Fibroblast of mammary gland (primary cell): ENCODE measurements around the gene CD47.

ENCODE experiments used
- DNase-seq: peaks from one replicate; pipeline ENCODE4 v3.0.0-alpha.2; 2010; ENCODE audit warnings: low read depth
- H3K4me3 ChIP-seq: 2 replicates; pipeline ENCODE4 v1.5.1; 2011; ENCODE audit warnings: low read depth, mild to moderate bottlenecking, low read length, moderate library complexity; ENCODE audit not compliant: control insufficient read depth
- CTCF ChIP-seq: conservative IDR thresholded peaks from 2 replicates; pipeline ENCODE4 v1.5.1; 2011; ENCODE audit warnings: low read depth, low read length, inconsistent platforms; ENCODE audit not compliant: control insufficient read depth, insufficient read depth

CD47 gene

GRCh38 chr3:108125153-108125543 is 34.3 kb upstream of the CD47 start:
- DNase-seq: no peak
- no peak overlapping the region for H3K4me3 ChIP-seq
- TF ChIP-seq CTCF: no peak

DNA sequence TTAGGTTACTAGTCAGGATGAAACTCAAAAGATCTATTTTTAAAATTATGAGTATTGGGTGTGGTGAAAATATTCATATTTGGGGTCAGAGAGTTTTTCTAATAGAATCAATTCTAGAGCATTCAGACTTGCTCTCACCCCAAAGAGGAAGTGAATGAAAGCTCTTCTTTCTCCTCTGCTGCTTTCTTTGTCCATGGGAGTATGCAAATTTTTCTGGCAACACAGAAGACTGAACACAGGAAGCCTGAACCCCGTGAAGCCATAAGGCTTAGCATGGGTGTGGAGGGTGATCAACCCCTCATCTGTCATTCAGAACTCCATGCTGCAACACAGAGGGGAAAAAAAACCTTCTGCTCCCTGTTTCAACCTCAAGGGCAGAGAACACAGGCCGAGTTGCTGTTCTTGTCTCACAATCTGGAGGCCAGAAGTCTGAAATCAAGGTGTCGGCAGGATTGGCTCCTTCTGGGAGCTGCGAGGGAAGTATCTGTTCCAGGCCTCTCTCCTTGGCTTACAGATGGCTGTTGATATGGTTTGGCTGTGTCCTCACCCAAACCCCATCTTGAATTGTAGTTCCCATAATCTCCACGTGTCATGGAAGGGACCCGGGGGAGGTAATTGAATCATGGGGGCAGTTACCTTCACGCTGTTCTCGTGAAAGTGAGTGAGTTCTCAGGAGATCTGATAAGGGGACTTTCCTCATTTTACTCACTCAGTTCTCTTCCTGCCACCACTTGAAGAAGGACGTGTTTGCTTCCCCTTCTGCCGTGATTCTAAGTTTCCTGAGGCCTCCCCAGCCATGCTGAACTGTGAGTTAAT is 33.7 kb upstream of the CD47 start:
- no peak for TF ChIP-seq CTCF
- no peak for DNase-seq
- H3K4me3 ChIP-seq: no peak overlapping the region

DNA sequence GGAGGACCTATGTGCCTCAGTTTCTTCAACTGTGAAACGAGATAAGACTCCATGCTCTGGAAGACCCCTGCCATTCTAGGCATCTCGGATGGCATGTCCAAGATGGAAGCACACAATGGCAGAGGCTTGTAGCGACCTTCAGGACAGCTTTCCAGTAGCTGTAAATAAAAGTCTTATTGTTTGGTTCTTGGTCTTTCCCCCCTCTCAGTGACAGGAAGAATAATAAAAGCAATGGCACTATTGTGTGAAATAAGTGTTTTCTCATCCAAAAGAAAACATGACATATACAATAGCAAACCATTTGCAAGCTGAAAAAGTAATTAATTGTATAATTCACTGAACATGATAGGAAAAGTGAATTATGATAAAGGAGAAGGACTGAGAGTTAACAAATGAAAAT is 32.5 kb upstream of the CD47 start:
- no peak for TF ChIP-seq CTCF
- no peak for DNase-seq
- no peak overlapping the region for H3K4me3 ChIP-seq

DNA sequence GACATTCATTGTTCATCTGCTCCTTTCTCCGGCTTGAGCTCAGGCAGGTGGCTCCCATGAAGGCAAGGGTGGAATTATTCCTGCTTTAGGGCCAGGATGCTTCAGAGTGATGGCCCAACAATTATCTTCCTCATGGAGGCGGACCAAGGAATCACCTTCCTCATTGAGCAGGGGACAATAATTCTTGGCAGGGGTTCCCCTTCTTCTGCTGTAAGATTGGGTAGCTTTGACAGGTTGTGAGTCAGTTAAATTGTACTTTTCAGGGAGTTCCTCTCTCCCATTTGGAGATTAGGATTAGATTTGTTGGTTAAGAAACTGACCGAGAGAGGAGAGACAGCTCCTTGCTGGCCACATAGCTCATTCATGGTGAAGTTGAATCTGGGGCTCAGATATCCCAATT is 31.4 kb upstream of the CD47 start:
- no peak for TF ChIP-seq CTCF
- no peak for DNase-seq
- no peak overlapping the region for H3K4me3 ChIP-seq

- H3K4me3 ChIP-seq: no peak overlapping the region
- TF ChIP-seq CTCF: no peak
- DNase-seq: no peak
Observed at GRCh38 chr3:108119398-108120104, 28.7 kb upstream of the CD47 start.

DNA sequence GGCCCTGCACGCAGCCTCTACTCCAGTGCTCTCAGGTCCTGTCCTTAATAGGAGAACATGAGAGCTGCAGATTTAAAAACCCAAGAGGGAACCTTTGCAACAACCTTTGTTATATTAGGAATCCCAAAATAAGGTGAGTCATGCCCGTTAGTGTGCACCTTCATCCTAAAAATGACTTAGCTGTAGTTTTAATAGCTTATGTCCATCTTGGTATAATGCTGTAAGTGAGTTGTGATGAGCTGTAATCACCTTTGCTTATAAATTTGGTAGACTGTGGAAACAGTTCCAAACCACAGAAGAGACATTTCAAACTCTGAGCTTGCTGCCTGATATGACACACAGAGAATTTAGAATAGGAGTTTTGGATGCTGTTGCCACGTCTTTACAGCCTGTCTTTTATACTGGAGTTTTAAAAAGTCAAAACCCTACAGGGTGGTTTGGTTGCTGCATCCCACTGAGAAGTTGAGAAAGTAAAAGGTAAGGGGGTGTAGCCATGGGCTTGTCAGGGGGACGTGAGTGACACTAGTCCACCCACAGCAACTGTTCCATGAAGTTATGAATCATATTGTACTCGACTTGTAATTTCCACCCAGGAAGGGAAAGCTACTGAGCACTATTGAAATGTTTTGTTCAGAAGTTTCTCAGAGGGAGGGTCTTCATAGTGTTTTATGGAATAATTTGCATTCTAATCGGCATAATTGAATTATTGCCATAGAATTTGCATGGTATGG is 27.4 kb upstream of the CD47 start:
- no peak for TF ChIP-seq CTCF
- no peak overlapping the region for H3K4me3 ChIP-seq
- no peak for DNase-seq
